NT2/D1 (cell line): ENCODE measurements around the gene SLC49A3.

Experiments used
- SUZ12 ChIP-seq: IDR thresholded peaks from 2 replicates; pipeline ENCODE4 v1.6.1; 2011; ENCODE audit not compliant: insufficient read length, insufficient read depth; ENCODE audit errors: extremely low read depth
- YY1 ChIP-seq: IDR thresholded peaks from 2 replicates; pipeline ENCODE4 v1.6.1; 2011; ENCODE audit not compliant: insufficient read length, insufficient read depth

DNA sequence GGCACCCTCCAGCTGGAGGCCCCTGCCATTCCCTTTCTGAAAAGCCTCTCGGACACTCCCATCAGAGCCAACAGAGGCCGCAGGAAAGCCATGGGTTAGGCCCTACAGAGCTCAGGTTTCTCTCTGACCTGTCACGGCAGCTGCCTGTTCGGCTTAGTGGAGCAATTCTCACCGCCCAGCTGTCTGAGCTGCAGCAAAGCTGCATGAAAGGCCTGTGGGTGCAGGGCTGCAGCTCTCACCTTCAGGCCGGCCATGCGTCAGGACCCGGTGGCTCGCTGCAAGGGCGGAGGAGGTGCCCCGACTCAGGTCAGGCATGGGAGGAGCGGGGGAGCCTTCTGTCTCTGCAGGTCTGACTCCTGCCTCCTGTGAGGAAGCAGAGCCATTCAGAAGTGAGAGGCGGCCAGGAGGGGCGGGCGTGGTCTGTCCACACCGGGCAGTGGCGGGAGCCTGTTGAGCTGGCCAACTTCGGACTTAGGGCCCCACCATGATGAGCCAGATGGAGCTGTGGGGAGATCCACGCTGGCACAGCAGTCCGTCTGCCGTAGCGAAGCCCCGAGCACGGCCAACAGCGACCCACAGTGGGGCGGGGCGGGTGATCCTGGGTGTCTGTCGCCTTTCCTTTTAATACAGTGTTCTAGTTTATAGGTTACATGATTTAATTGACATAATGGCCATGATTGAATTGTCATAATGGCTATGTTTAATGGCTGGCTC, 40.2 kb downstream of the SLC49A3 start:
- TF ChIP-seq YY1 (no peak), SUZ12 (no peak)
